HEK293T (cell line): ENCODE data around the gene SLC7A14.

Source experiments
- ARNT ChIP-seq: fragments of 450-650 bp; IDR thresholded peaks from 2 replicates; pipeline ENCODE4 v1.6.1; 2017; ENCODE audit warnings: mild to moderate bottlenecking
- CTBP1 ChIP-seq: fragments of 450-650 bp; IDR thresholded peaks from 2 replicates; pipeline ENCODE4 v1.6.1; 2016; ENCODE audit warnings: borderline replicate concordance
- ELF4 ChIP-seq: fragments of 450-650 bp; IDR thresholded peaks from 2 replicates; pipeline ENCODE4 v1.6.1; 2017; ENCODE audit warnings: antibody characterized with exemption
- FOXA1 ChIP-seq: fragments of 450-650 bp; IDR thresholded peaks from 2 replicates; pipeline ENCODE4 v1.6.1; 2016; ENCODE audit warnings: mild to moderate bottlenecking
- HDGF ChIP-seq: fragments of 450-650 bp; IDR thresholded peaks from 2 replicates; pipeline ENCODE4 v1.6.1; 2017; ENCODE audit warnings: antibody characterized with exemption, borderline replicate concordance
- SP1 ChIP-seq: fragments of 450-650 bp; IDR thresholded peaks from 2 replicates; pipeline ENCODE4 v1.6.1; 2017
- SUZ12 ChIP-seq: fragments of 450-650 bp; IDR thresholded peaks from 2 replicates; pipeline ENCODE4 v1.6.1; 2016; ENCODE audit warnings: mild to moderate bottlenecking
- TARDBP ChIP-seq: fragments of 450-650 bp; IDR thresholded peaks from 2 replicates; pipeline ENCODE4 v1.6.1; 2016
- ZNF384 ChIP-seq: fragments of 450-650 bp; IDR thresholded peaks from 2 replicates; pipeline ENCODE4 v1.6.1; 2016

DNA sequence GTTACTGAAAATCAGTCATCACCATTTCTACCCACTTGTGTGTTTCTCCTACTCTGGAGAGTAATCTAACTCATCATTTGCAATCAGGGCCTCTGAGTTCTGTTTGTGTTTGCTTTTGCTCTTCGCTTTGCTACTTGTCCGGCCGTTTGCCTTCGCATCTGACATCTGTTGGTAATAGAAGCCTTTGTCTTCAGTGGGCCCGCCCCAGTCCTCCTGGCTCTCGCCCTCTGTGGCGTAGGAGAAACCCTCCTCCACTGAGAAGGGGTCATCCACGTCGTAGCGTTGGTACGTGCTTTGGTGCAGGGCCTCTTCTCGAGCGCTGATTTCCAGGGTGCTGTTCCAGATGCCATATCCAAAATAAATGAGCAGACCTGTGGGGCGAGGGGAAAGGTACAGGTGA, 118.9 kb downstream of the SLC7A14 start:
- TF ChIP-seq FOXA1 (no peak), TARDBP (no peak), ZNF384 (no peak), SP1 (no peak), ARNT (no peak), ELF4 (no peak), SUZ12 (no peak), HDGF (no peak), CTBP1 (no peak)
